ENCODE results near the gene PAPPA.

The PAPPA gene

GRCh38 chr9:116190637-116191396 is 37.2 kb downstream of the PAPPA start:
- H3K4me1 ChIP-seq (ENCODE audit: insufficient read depth, low read length): no peaks in the 10 kb centered on the region
- no peak overlapping the region for H3K27ac ChIP-seq (ENCODE audit: low read length)
- H3K27me3 ChIP-seq (ENCODE audit: insufficient read depth, low read length): no peaks in the 10 kb centered on the region
- no peaks in the 10 kb centered on the region for H3K36me3 ChIP-seq (ENCODE audit: insufficient read depth, low read depth, low read length)
- H3K4me3 ChIP-seq (ENCODE audit: low read length): no peak overlapping the region
- H3K9ac ChIP-seq (ENCODE audit: low read depth, low read length): no peak overlapping the region
- no peaks in the 10 kb centered on the region for H3K9me3 ChIP-seq (ENCODE audit: insufficient read depth, low read depth, low read length)

GRCh38 chr9:116191576-116192415 is 38.2 kb downstream of the PAPPA start:
- Histone ChIP-seq H3K9me3 (ENCODE audit: insufficient read depth, low read depth, low read length) (no peaks in the 10 kb centered on the region), H3K9ac (ENCODE audit: low read depth, low read length) (no peak overlapping the region), H3K27ac (ENCODE audit: low read length) (no peak overlapping the region), H3K4me1 (ENCODE audit: insufficient read depth, low read length) (no peaks in the 10 kb centered on the region), H3K36me3 (ENCODE audit: insufficient read depth, low read depth, low read length) (no peaks in the 10 kb centered on the region), H3K4me3 (ENCODE audit: low read length) (no peak overlapping the region), H3K27me3 (ENCODE audit: insufficient read depth, low read length) (no peaks in the 10 kb centered on the region)

GRCh38 chr9:116193636-116194035 is 40.0 kb downstream of the PAPPA start:
- no peak overlapping the region for H3K9ac ChIP-seq (ENCODE audit: low read depth, low read length)
- H3K9me3 ChIP-seq (ENCODE audit: insufficient read depth, low read depth, low read length): no peaks in the 10 kb centered on the region
- no peak overlapping the region for H3K27ac ChIP-seq (ENCODE audit: low read length)
- no peaks in the 10 kb centered on the region for H3K4me1 ChIP-seq (ENCODE audit: insufficient read depth, low read length)
- no peak overlapping the region for H3K4me3 ChIP-seq (ENCODE audit: low read length)
- H3K27me3 ChIP-seq (ENCODE audit: insufficient read depth, low read length): no peaks in the 10 kb centered on the region
- H3K36me3 ChIP-seq (ENCODE audit: insufficient read depth, low read depth, low read length): no peaks in the 10 kb centered on the region

- no peaks in the 10 kb centered on the region for H3K27me3 ChIP-seq (ENCODE audit: insufficient read depth, low read length)
- no peaks in the 10 kb centered on the region for H3K36me3 ChIP-seq (ENCODE audit: insufficient read depth, low read depth, low read length)
- H3K27ac ChIP-seq (ENCODE audit: low read length): no peak overlapping the region
- no peaks in the 10 kb centered on the region for H3K9me3 ChIP-seq (ENCODE audit: insufficient read depth, low read depth, low read length)
- no peak overlapping the region for H3K9ac ChIP-seq (ENCODE audit: low read depth, low read length)
- no peak overlapping the region for H3K4me3 ChIP-seq (ENCODE audit: low read length)
- H3K4me1 ChIP-seq (ENCODE audit: insufficient read depth, low read length): no peaks in the 10 kb centered on the region
Observed at GRCh38 chr9:116196806-116197205, 43.2 kb downstream of the PAPPA start.

- Histone ChIP-seq H3K27ac (ENCODE audit: low read length) (no peak overlapping the region), H3K36me3 (ENCODE audit: insufficient read depth, low read depth, low read length) (no peaks in the 10 kb centered on the region), H3K4me3 (ENCODE audit: low read length) (no peak overlapping the region), H3K9ac (ENCODE audit: low read depth, low read length) (no peak overlapping the region), H3K4me1 (ENCODE audit: insufficient read depth, low read length) (no peaks in the 10 kb centered on the region), H3K27me3 (ENCODE audit: insufficient read depth, low read length) (no peaks in the 10 kb centered on the region), H3K9me3 (ENCODE audit: insufficient read depth, low read depth, low read length) (no peaks in the 10 kb centered on the region)
Observed at GRCh38 chr9:116198344-116198743, 44.8 kb downstream of the PAPPA start.

GRCh38 chr9:116202219-116202912 is 48.8 kb downstream of the PAPPA start:
- Histone ChIP-seq H3K4me1 (ENCODE audit: insufficient read depth, low read length) (no peaks in the 10 kb centered on the region), H3K9ac (ENCODE audit: low read depth, low read length) (no peak overlapping the region), H3K27me3 (ENCODE audit: insufficient read depth, low read length) (no peaks in the 10 kb centered on the region), H3K4me3 (ENCODE audit: low read length) (no peak overlapping the region), H3K9me3 (ENCODE audit: insufficient read depth, low read depth, low read length) (no peaks in the 10 kb centered on the region), H3K36me3 (ENCODE audit: insufficient read depth, low read depth, low read length) (no peaks in the 10 kb centered on the region), H3K27ac (ENCODE audit: low read length) (no peak overlapping the region)

- no peaks in the 10 kb centered on the region for H3K4me1 ChIP-seq (ENCODE audit: insufficient read depth, low read length)
- H3K9me3 ChIP-seq (ENCODE audit: insufficient read depth, low read depth, low read length): no peaks in the 10 kb centered on the region
- no peak overlapping the region for H3K27ac ChIP-seq (ENCODE audit: low read length)
- H3K4me3 ChIP-seq (ENCODE audit: low read length): no peak overlapping the region
- H3K9ac ChIP-seq (ENCODE audit: low read depth, low read length): no peak overlapping the region
- no peaks in the 10 kb centered on the region for H3K27me3 ChIP-seq (ENCODE audit: insufficient read depth, low read length)
- H3K36me3 ChIP-seq (ENCODE audit: insufficient read depth, low read depth, low read length): no peaks in the 10 kb centered on the region
Observed at GRCh38 chr9:116204252-116204882, 50.8 kb downstream of the PAPPA start.

GRCh38 chr9:116207371-116208111 is 54.0 kb downstream of the PAPPA start:
- H3K4me3 ChIP-seq (ENCODE audit: low read length): no peak overlapping the region
- no peaks in the 10 kb centered on the region for H3K4me1 ChIP-seq (ENCODE audit: insufficient read depth, low read length)
- no peak overlapping the region for H3K9ac ChIP-seq (ENCODE audit: low read depth, low read length)
- no peak overlapping the region for H3K27ac ChIP-seq (ENCODE audit: low read length)
- no peaks in the 10 kb centered on the region for H3K27me3 ChIP-seq (ENCODE audit: insufficient read depth, low read length)
- no peaks in the 10 kb centered on the region for H3K36me3 ChIP-seq (ENCODE audit: insufficient read depth, low read depth, low read length)
- no peaks in the 10 kb centered on the region for H3K9me3 ChIP-seq (ENCODE audit: insufficient read depth, low read depth, low read length)

GRCh38 chr9:116208417-116209232 is 55.0 kb downstream of the PAPPA start:
- no peak overlapping the region for H3K4me3 ChIP-seq (ENCODE audit: low read length)
- H3K36me3 ChIP-seq (ENCODE audit: insufficient read depth, low read depth, low read length): no peaks in the 10 kb centered on the region
- no peak overlapping the region for H3K27ac ChIP-seq (ENCODE audit: low read length)

GRCh38 chr9:116209414-116210116 is 56.0 kb downstream of the PAPPA start:
- no peaks in the 10 kb centered on the region for H3K9me3 ChIP-seq (ENCODE audit: insufficient read depth, low read depth, low read length)
- no peaks in the 10 kb centered on the region for H3K36me3 ChIP-seq (ENCODE audit: insufficient read depth, low read depth, low read length)
- no peaks in the 10 kb centered on the region for H3K27me3 ChIP-seq (ENCODE audit: insufficient read depth, low read length)
- no peak overlapping the region for H3K4me3 ChIP-seq (ENCODE audit: low read length)
- no peak overlapping the region for H3K9ac ChIP-seq (ENCODE audit: low read depth, low read length)
- H3K27ac ChIP-seq (ENCODE audit: low read length): no peak overlapping the region
- H3K4me1 ChIP-seq (ENCODE audit: insufficient read depth, low read length): peaks cover 12% of the 10 kb centered on the region; the same call in 1 of the 2 replicates

More at GRCh38 chr9:116208417-116209232, 55.0 kb downstream of the PAPPA start:
- H3K9me3 ChIP-seq (ENCODE audit: insufficient read depth, low read depth, low read length): no peaks in the 10 kb centered on the region
- no peak overlapping the region for H3K9ac ChIP-seq (ENCODE audit: low read depth, low read length)
- peaks cover 10% of the 10 kb centered on the region; the same call in 1 of the 2 replicates for H3K4me1 ChIP-seq (ENCODE audit: insufficient read depth, low read length)
- no peaks in the 10 kb centered on the region for H3K27me3 ChIP-seq (ENCODE audit: insufficient read depth, low read length)
